GM18502 (cell line): ENCODE data around the gene MS4A2.

Experiments
- ATAC-seq: cut with Tn5 transposase; IDR thresholded peaks from one replicate; pipeline ENCODE4 v1.9.1; 2021; ENCODE audit warnings: mild to moderate bottlenecking; ENCODE audit not compliant: unreplicated experiment, poor library complexity

The MS4A2 gene

GRCh38 chr11:60143768-60144167, 55.3 kb downstream of the MS4A2 start:
- no peak for ATAC-seq

GRCh38 chr11:60145677-60146076, 57.2 kb downstream of the MS4A2 start:
- no peak for ATAC-seq
